Fibroblast of skin of abdomen (primary cell): Measurements from ENCODE around the gene MAPK8IP3.

ENCODE experiments used
- DNase-seq: peaks from one replicate; pipeline ENCODE4 v3.0.0-alpha.2; 2013

MAPK8IP3 gene

DNA sequence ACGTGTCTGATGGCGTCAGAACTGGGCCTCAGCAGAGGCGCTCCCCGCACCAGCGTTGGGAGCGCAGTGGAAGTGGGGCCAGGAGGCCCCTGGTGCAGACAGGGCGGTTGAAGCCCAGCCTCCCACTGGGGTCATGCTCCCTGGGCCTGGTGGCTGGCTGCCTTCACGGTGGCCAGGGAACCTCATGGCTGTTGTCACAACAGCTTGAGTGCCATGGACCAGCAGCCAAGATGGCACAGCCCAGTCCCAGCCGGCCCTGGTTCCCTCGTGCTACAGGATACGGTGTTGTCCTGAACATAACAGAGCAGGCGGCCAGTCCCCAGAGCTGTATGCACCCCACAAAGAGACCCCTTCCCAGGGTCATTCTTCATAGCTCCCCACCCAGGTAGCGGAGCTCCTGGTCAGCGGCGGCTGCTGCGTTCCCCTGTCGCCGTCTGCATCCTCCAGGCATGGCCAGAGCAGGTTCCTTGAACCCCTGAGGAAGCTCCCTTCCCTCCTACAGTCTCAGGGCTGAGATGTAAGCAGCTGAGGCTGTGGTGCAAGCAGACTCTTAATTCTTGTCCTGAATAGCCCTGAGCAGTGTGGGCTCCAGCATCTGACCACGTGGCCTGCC, 35.7 kb downstream of the MAPK8IP3 start:
- DNase-seq: no peak

DNA sequence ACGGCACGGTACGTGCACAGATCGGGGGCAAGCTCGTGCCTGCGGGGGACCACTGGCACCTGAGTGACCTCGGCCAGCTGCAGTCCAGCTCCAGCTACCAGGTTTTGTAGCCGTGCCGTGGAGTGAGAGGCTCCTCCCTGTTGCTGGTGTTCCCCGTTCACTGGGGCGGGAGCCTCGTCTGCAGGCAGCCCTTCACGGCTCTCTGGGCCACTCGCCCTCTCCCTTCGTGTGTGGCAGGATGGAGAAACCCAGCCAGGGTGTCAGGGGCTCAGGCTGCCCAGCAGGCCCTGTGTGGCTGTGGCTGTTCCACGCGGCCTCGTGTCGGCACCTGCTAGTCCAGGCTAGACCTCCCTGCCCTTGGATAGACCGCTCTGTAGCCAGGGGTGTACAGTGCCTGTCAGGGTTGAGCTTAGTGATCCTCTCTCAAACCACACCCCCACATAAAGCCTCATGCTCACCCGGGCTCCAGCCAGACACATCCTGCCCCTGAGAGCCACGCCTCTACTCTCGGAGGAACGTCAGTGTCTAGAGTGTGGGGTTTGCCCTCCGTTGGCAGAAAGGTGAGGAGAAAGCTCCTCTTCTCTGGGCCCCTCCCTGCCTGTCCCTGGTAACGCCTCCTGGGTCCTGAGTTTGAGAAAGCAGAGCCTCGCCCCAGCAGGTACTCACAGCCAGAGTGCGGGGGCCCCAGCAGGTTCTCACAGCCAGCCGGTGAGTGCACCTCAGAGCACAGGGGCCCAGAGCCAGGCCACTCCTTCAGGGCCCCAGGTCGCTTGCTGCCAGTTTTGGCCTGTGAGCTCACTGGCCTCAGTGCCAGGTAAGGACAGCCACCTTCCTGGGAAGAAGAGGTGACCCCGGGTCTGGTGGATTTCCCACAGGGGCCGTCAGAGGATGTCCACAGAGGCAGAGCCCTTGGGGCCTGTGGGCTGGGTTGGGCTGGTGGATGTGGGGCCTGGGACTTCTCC, 37.7 kb downstream of the MAPK8IP3 start:
- no peak for DNase-seq

GRCh38 chr16:1744338-1744840, 38.4 kb downstream of the MAPK8IP3 start:
- DNase-seq: no peak

- peak; percentile 77 for DNase-seq
Measured at GRCh38 chr16:1745181-1745899, 39.3 kb downstream of the MAPK8IP3 start.

- peak; percentile 72 for DNase-seq
Measured at GRCh38 chr16:1745900-1746692, 40.1 kb downstream of the MAPK8IP3 start.

DNA sequence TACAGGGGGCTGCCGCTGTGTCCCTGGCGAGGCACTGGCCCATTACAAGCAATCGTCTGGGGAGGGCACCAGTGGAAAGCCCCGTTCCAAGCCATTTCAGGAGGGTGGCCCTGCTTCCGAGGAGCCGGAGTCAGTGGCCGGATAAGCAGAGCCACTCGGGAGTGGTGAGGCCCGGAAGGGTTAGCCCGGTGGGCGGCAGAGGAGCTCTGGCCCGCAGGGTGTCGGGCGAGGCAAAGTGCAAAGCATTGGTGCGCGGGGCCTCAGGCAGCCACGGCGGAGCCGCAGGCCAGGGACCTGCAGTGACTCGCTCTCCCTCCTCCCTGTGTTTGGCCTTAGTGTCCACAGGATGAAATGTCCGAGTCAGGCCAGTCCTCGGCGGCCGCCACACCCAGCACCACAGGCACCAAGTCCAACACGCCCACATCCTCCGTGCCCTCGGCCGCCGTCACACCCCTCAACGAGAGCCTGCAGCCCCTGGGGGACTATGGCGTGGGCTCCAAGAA, 40.7 kb downstream of the MAPK8IP3 start:
- DNase-seq: no peak

GRCh38 chr16:1747934-1748333, 41.9 kb downstream of the MAPK8IP3 start:
- no peak for DNase-seq

GRCh38 chr16:1749152-1750117, 43.4 kb downstream of the MAPK8IP3 start:
- no peak for DNase-seq

- no peak for DNase-seq
Measured at GRCh38 chr16:1751946-1752345, 46.0 kb downstream of the MAPK8IP3 start.

GRCh38 chr16:1752853-1753252, 46.9 kb downstream of the MAPK8IP3 start:
- no peak for DNase-seq

GRCh38 chr16:1754204-1754603, 48.2 kb downstream of the MAPK8IP3 start:
- DNase-seq: no peak

DNA sequence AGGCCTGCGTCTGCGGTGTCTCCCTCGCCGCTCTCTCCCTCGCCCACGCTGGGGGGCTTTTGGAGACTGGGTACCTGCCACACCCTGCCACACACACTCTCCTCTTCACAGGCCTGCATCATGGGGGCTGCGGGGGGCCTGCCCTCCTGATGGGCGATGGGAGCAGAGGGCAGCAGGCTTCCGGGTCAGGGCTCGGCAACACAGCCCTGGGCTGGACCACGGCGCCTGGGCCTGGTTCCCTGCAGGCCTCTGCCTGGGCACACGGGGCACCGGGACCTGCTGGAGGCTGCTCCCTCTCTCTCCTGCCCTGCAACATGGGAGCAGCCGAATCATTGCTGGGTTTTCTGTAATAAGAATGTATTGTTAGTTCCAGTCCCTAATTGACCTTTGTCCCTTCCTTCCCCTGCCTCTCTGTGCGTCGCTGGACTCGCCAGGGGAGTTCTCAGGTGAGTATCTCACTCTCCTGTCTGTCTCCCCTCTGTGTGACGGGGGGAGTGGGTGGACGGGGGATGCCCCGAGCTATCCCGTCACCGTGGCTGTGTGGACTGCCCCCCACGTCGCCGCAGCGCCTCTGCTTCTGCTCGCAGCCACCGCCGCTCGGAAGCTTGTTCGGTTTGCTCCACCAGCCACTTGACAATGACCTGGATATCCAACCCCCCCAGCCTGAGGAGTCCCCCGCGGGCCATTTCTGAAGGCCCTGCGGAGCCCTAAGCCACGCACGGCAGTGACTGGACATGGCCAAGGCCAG, 51.9 kb downstream of the MAPK8IP3 start:
- DNase-seq: no peak

DNA sequence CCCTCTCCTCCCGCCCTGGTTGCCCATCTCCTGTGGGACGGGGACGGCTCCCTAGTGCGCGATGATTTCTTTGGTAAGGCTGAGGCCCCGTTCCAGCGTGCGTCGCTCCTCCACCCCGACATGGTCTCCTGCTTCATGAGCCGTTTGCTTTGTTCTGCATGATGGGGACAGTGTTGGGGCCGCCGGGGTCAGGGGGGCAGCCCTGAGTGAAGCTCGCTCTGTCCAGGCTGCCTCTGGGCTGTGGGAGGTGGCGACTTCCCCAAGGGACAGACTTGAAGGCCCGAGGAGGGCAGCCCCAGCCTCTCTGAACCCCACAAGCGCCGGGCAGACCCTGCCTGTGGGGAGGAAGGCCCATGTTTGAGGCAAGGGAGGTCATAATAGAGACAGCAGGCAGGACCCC, 52.9 kb downstream of the MAPK8IP3 start:
- DNase-seq: no peak

- DNase-seq: no peak
Measured at GRCh38 chr16:1759511-1759910, 53.5 kb downstream of the MAPK8IP3 start.

DNA sequence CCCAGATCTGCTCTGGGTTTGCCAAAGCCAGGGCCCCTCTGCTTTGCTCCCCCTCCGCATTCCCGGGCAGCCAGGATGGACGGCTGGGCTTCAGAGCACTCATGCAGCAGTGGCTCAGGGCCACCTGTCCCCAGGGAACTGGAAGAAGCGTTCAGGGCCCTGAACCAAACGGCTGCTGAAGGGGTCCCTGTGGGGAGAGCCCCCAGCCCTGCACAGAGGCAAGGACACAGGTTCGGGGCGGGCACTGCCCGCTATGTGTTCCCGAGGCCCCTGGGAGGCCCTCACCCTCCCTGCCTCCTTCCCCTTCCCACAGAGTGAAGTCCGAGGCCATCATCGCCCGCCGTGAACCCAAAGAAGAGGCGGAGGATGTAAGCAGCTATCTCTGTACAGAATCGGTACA, 54.9 kb downstream of the MAPK8IP3 start:
- no peak for DNase-seq

DNA sequence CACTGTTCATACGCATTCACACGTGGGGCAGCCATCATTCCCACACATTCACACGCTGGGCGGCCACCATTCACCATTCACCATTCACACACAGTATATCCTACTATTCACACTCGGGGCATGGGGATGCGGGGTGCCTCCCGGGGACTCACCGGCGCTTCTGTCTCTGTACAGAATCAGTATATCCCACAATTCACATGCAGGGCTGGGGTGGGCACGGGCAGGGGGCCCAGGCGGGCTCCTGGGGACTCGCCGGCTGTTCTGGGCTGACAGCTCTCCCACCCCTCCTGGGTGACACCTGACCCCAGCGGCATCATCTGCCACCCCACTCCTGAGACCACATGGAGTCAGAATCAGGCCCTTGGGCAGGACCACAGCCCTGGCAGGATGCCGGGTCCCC, 55.8 kb downstream of the MAPK8IP3 start:
- no peak for DNase-seq

GRCh38 chr16:1762196-1762878, 56.3 kb downstream of the MAPK8IP3 start:
- no peak for DNase-seq

DNA sequence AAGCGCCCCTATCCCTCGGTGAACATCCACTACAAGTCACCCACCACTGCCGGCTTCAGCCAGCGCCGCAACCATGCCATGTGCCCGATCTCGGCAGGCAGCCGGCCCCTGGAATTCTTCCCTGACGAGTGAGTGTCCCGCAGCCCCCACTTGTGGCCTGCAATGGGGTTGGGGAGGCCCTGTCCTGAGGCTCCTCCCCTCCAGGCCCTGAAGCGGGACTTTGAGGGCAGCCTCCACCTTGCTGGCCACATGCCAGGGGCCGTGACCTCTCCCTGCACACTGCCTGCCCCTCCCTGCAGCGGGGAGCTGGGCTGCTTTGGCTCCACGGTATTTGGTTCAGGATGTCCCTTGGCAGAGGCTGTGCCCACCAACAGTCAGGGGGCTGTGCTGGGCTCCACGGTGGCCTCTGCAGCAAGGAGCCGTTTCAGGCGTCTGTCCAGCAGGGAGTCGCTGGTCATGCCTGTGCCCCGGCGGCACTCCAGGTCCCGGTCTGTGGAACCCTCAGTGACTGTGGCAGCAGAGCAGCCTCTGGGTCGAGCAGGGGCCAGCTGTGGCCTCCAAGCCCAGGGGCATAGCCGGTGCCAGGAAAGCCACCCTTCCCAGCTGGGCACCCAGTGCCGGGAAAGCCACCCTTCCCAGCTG, 57.0 kb downstream of the MAPK8IP3 start:
- no peak for DNase-seq
